GM19023 (cell line): ENCODE data around the gene TRIM64.
"Not testable (repeated sequence)": the region's sequence is repeated elsewhere in the genome, so short reads cannot be mapped to it uniquely, and the experiment has no call there.

Source experiments
- ATAC-seq: cut with Tn5 transposase; IDR thresholded peaks from one replicate; pipeline ENCODE4 v1.9.1; 2021; ENCODE audit warnings: mild to moderate bottlenecking, moderate library complexity; ENCODE audit not compliant: unreplicated experiment

Gene TRIM64

GRCh38 chr11:89965737-89966136 is at the start of gene TRIM64:
Gene TRIM64 (plus strand): TSS chr11:89966037. CDS start chr11:89968504, 2,467 bp downstream.
- not testable (repeated sequence) for ATAC-seq

DNA sequence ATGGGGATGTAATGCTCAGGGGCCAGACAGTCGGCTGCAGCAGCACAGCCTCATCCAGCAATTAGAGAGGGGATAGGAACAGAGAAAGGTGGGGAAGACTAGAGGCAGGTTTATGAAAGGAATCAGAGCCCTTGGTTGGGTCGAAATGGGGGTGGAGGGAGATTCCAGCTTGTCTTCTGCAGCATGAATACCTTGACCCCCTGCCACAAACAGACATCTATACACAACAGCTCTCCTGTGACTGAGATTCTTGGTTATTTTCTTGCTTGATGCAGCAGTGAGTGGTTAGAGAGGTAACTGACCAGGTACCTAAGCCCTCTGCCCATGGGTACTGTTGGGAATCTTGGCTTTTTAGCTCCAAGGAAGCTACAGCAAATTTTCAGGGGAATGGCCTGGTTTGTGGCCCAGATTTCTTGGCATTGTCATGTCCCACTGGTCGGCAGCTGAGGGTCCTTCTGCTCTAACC is 43.6 kb upstream of the TRIM64 start, which contains the start of gene TRIM49D1:
Gene TRIM49D1 (minus strand): TSS at position 51 of the 466 bp plus-strand sequence. CDS start 4,535 bp downstream, outside the sequence.
- no peak for ATAC-seq

GRCh38 chr11:89923764-89924163 is 42.1 kb upstream of the TRIM64 start, which contains the start of gene TRIM49D2:
Gene TRIM49D2 (plus strand): TSS chr11:89924064. CDS start chr11:89926762, 2,698 bp downstream.
- ATAC-seq, result not testable (repeated sequence)

DNA sequence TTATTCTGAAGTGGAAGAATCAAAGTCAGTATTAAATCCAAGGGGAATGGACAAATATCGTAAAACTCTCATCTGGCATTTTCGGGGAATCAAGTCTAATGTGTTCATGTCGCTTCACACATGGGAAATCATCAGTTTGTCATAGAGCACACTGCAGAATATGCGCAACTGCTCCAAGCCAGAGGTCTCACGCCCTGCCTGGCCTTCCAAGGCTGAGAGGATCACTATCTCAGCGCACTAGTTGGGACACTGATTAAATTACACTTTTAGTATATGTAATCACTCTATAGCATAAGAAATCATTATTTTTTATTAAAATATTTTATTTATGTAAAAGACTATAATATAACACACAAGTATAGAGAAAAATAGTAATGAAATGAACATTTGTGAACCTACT is 5.0 kb upstream of the TRIM64 start:
- ATAC-seq, result not testable (repeated sequence)
